ENCODE measurements around the gene TTC1.

- no peak for TF ChIP-seq POLR2A (IDR thresholded peaks at IDR 0.05)
- TF ChIP-seq, protein P1, sequence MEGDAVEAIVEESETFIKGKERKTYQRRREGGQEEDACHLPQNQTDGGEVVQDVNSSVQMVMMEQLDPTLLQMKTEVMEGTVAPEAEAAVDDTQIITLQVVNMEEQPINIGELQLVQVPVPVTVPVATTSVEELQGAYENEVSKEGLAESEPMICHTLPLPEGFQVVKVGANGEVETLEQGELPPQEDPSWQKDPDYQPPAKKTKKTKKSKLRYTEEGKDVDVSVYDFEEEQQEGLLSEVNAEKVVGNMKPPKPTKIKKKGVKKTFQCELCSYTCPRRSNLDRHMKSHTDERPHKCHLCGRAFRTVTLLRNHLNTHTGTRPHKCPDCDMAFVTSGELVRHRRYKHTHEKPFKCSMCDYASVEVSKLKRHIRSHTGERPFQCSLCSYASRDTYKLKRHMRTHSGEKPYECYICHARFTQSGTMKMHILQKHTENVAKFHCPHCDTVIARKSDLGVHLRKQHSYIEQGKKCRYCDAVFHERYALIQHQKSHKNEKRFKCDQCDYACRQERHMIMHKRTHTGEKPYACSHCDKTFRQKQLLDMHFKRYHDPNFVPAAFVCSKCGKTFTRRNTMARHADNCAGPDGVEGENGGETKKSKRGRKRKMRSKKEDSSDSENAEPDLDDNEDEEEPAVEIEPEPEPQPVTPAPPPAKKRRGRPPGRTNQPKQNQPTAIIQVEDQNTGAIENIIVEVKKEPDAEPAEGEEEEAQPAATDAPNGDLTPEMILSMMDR (IDR thresholded peaks at IDR 0.05), result no peak
These were observed 27.9 kb downstream of the TTC1 start for GRCh38 chr5:160036884-160037283.
